Activated CD4-positive, alpha-beta memory T cell treated with anti-CD3 and anti-CD28 coated beads for 36 hours (primary cell): ENCODE data around the gene PNMA8A. TPM values are rescaled to one million over a fixed set of nuclear protein-coding genes. Genes with fewer than 3 reads are reported as not detected.

ENCODE experiments used
- total RNA-seq, 2 experiments: library from RNA; stranded (reverse); gene quantifications; one replicate each; pipeline ENCODE4 v1.2.3, GENCODE V29; 2021

Gene PNMA8A
- total RNA-seq, 2 experiments from 2014 or later, result 0.17 to 0.44 TPM

Other genes with a start within 250 kb of the PNMA8A start
- gene IGFL1, start 241.8 kb downstream of the PNMA8A start, total RNA-seq, result not detected
- not detected for gene HIF3A, start 174.5 kb downstream of the PNMA8A start, total RNA-seq
- 10 to 100 TPM; 76.9 to 82.5 TPM for gene PPP5C, start 124.5 kb downstream of the PNMA8A start, total RNA-seq
- not detected for gene CCDC8, start 58.0 kb downstream of the PNMA8A start, total RNA-seq
- not detected for gene PNMA8C, start 42.6 kb downstream of the PNMA8A start, total RNA-seq
- under 1 TPM; 0.05 to 0.07 TPM for gene PNMA8B, start 24.3 kb upstream of the PNMA8A start, total RNA-seq
- 100 to 1,000 TPM; 410 to 425 TPM for gene CALM3, start 129.8 kb upstream of the PNMA8A start, total RNA-seq
- gene PTGIR, start 153.5 kb upstream of the PNMA8A start, total RNA-seq, result 10 to 100 TPM; 22.6 to 24.6 TPM
- gene GNG8, start 164.6 kb upstream of the PNMA8A start, total RNA-seq, result 1 to 10 TPM; 9.5 TPM
- gene DACT3, start 189.6 kb upstream of the PNMA8A start, total RNA-seq, result 1 to 10 TPM; 2.8 to 3.0 TPM
- gene PRKD2, start 245.6 kb upstream of the PNMA8A start, total RNA-seq, result 10 to 100 TPM; 78.8 to 84.4 TPM